GM12892 (cell line): ENCODE measurements around the gene SNAP47.

Experiments
- POLR2A ChIP-seq: IDR thresholded peaks from 2 replicates; pipeline ENCODE4 v1.6.1; 2011; ENCODE audit warnings: low read depth, low read length, control low read depth
- POLR2AphosphoS5 ChIP-seq: IDR thresholded peaks from 2 replicates; pipeline ENCODE4 v1.6.1; 2011; ENCODE audit warnings: low read depth, low read length, control low read depth
- TAF1 ChIP-seq: IDR thresholded peaks from 2 replicates; pipeline ENCODE4 v1.6.1; 2011; ENCODE audit warnings: low read depth, mild to moderate bottlenecking, control low read depth, low read length, borderline replicate concordance

GRCh38 chr1:227768640-227769039 lies 33.4 kb downstream of the SNAP47 start:
- TF ChIP-seq POLR2AphosphoS5 (no peak), POLR2A (no peak), TAF1 (no peak)
